GM23338 (cell line): ENCODE results near the gene HTT. TPM values are rescaled to one million over a fixed set of nuclear protein-coding genes. Genes with fewer than 3 reads are reported as not detected.

ENCODE experiments used
- ATAC-seq: fragments of 200-7000 bp; cut with Tn5 transposase; 3 replicates; pipeline ENCODE4 v1.9.1; 2020
- DNase-seq: peaks from one replicate; pipeline ENCODE4 v3.0.0-alpha.2; 2015; ENCODE audit warnings: low spot score
- H2AFZ ChIP-seq: fragments of 200-600 bp; sonication (generic); 2 replicates; pipeline ENCODE4 v1.8.0; 2016; ENCODE audit warnings: antibody characterized with exemption, mild to moderate bottlenecking, moderate library complexity
- H3F3A ChIP-seq: fragments of 200-600 bp; sonication (generic); replicated peaks from 2 replicates; pipeline ENCODE4 v1.8.0; 2017; ENCODE audit warnings: antibody characterized with exemption, mixed run types, low read depth
- H3K27ac ChIP-seq: fragments of 200-600 bp; sonication (generic); 2 replicates; pipeline ENCODE4 v1.6.1; 2016; ENCODE audit warnings: low read depth
- H3K27me3 ChIP-seq: fragments of 200-600 bp; sonication (generic); 2 replicates; pipeline ENCODE4 v1.8.0; 2016; ENCODE audit warnings: mild to moderate bottlenecking, mixed run types, moderate library complexity; ENCODE audit not compliant: insufficient read depth
- H3K36me3 ChIP-seq: fragments of 200-600 bp; sonication (generic); 2 replicates; pipeline ENCODE4 v1.8.0; 2016; ENCODE audit warnings: mild to moderate bottlenecking; ENCODE audit not compliant: insufficient read depth
- H3K4me1 ChIP-seq: fragments of 200-600 bp; sonication (generic); 2 replicates; pipeline ENCODE4 v1.8.0; 2016; ENCODE audit warnings: mild to moderate bottlenecking, moderate library complexity; ENCODE audit not compliant: insufficient read depth
- H3K4me2 ChIP-seq: fragments of 200-600 bp; sonication (generic); 2 replicates; pipeline ENCODE4 v1.7.1; 2017; ENCODE audit warnings: mixed run types
- H3K4me3 ChIP-seq: fragments of 200-600 bp; sonication (generic); 2 replicates; pipeline ENCODE4 v1.6.1; 2016; ENCODE audit warnings: mixed run types
- H3K79me2 ChIP-seq: fragments of 200-600 bp; sonication (generic); replicated peaks from 2 replicates; pipeline ENCODE4 v1.8.0; 2017; ENCODE audit warnings: mild to moderate bottlenecking; ENCODE audit not compliant: insufficient read depth
- H3K9me2 ChIP-seq: fragments of 200-600 bp; sonication (generic); 2 replicates; pipeline ENCODE4 v1.8.0; 2017; ENCODE audit not compliant: insufficient read depth
- H4K20me1 ChIP-seq: fragments of 200-600 bp; sonication (generic); replicated peaks from 2 replicates; pipeline ENCODE4 v1.8.0; 2017; ENCODE audit warnings: mild to moderate bottlenecking; ENCODE audit not compliant: insufficient read depth
- H3K27ac Mint-ChIP-seq: 2 replicates; pipeline ENCODE4 v1.8.0; 2020; ENCODE audit warnings: inconsistent platforms, mild to moderate bottlenecking, moderate library complexity, mixed read lengths
- H3K27me3 Mint-ChIP-seq: 3 replicates; pipeline ENCODE4 v1.8.0; 2022; ENCODE audit warnings: low read depth, mild to moderate bottlenecking, moderate library complexity, mixed read lengths, inconsistent platforms; ENCODE audit not compliant: insufficient read depth, poor library complexity
- H3K36me3 Mint-ChIP-seq: 3 replicates; pipeline ENCODE4 v1.8.0; 2021; ENCODE audit warnings: low read depth, mild to moderate bottlenecking, inconsistent platforms, moderate library complexity, mixed read lengths
- H3K4me1 Mint-ChIP-seq: 3 replicates; pipeline ENCODE4 v1.8.0; 2020; ENCODE audit warnings: mild to moderate bottlenecking, inconsistent platforms, mixed read lengths
- H3K4me3 Mint-ChIP-seq: 3 replicates; pipeline ENCODE4 v1.8.0; 2021; ENCODE audit warnings: moderate library complexity, mild to moderate bottlenecking, inconsistent platforms, mixed read lengths
- H3K9me3 Mint-ChIP-seq: 3 replicates; pipeline ENCODE4 v1.8.0; 2020; ENCODE audit warnings: moderate library complexity, mild to moderate bottlenecking, inconsistent platforms, mixed read lengths
- EZH2 ChIP-seq: fragments of 200-600 bp; sonication (generic); IDR thresholded peaks from one replicate; pipeline ENCODE4 v1.8.0; 2017; ENCODE audit warnings: antibody characterized with exemption, mild to moderate bottlenecking, low read depth; ENCODE audit not compliant: unreplicated experiment
- EZH2phosphoT487 ChIP-seq: fragments of 200-600 bp; sonication (generic); IDR thresholded peaks from one replicate; pipeline ENCODE4 v1.8.1; 2018; ENCODE audit warnings: antibody characterized with exemption; ENCODE audit not compliant: unreplicated experiment
- POLR2AphosphoS5 ChIP-seq: IDR thresholded peaks from 2 replicates; pipeline ENCODE4 v1.6.1; 2016; ENCODE audit warnings: antibody characterized with exemption, low read depth
- polyA plus RNA-seq: library from polyadenylated mRNA; unstranded; fragments of >200 nt; fragmentation: Nextera tagmentation; extraction: Ambion mirVana; gene quantifications from 2 replicates; pipeline ENCODE4 v1.2.1, GENCODE V29; 2016
- total RNA-seq: library from RNA; depleted of rRNA; stranded (reverse); fragments of >200 nt; shearing (Covaris generic); gene quantifications from 2 replicates; pipeline ENCODE4 v1.2.3, GENCODE V29; 2014
- TF ChIP-seq, protein P1 (sequence below): fragments of 250-450 bp; sonication (Bioruptor Pico); IDR thresholded peaks from 2 replicates; pipeline ENCODE4 v1.5.0; 2020; ENCODE audit warnings: mild to moderate bottlenecking, moderate library complexity
- TF ChIP-seq, protein P2 (sequence below), 2 experiments: fragments of 200-600 bp in 1 of 2; sonication (generic) in 1 of 2; conservative IDR thresholded peaks; 2 replicates each; pipeline versions ENCODE4 v1.5.1 to v1.6.1; 2016 to 2017; ENCODE audit warnings: antibody characterized with exemption in 2 of 2, low read depth in 2 of 2, mild to moderate bottlenecking in 2 of 2, moderate library complexity in 1 of 2
- TF ChIP-seq, protein P3 (sequence below): IDR thresholded peaks from one replicate; pipeline ENCODE4 v1.6.1; 2018; ENCODE audit warnings: antibody characterized with exemption; ENCODE audit not compliant: unreplicated experiment

The HTT gene
- total and polyA plus RNA-seq, 2 experiments from 2014 or later = 26.6 to 67.7 TPM

DNA sequence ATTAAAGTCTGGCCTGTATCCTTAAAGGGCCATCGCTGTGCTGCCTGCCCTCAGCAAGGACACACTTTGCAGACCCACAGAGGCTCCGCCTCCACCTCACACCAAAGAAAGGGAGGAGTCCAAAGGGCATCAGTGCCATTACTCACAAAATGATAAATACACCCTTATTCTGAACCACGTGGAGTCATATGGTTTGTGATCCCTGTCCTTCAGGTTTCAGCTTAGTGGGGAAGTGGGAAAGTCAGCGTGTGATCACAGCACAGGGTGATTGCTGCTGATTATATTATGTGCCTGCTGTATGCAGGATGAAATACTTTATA lies 138.6 kb downstream of the HTT start (continued):
- TF ChIP-seq, protein P1, sequence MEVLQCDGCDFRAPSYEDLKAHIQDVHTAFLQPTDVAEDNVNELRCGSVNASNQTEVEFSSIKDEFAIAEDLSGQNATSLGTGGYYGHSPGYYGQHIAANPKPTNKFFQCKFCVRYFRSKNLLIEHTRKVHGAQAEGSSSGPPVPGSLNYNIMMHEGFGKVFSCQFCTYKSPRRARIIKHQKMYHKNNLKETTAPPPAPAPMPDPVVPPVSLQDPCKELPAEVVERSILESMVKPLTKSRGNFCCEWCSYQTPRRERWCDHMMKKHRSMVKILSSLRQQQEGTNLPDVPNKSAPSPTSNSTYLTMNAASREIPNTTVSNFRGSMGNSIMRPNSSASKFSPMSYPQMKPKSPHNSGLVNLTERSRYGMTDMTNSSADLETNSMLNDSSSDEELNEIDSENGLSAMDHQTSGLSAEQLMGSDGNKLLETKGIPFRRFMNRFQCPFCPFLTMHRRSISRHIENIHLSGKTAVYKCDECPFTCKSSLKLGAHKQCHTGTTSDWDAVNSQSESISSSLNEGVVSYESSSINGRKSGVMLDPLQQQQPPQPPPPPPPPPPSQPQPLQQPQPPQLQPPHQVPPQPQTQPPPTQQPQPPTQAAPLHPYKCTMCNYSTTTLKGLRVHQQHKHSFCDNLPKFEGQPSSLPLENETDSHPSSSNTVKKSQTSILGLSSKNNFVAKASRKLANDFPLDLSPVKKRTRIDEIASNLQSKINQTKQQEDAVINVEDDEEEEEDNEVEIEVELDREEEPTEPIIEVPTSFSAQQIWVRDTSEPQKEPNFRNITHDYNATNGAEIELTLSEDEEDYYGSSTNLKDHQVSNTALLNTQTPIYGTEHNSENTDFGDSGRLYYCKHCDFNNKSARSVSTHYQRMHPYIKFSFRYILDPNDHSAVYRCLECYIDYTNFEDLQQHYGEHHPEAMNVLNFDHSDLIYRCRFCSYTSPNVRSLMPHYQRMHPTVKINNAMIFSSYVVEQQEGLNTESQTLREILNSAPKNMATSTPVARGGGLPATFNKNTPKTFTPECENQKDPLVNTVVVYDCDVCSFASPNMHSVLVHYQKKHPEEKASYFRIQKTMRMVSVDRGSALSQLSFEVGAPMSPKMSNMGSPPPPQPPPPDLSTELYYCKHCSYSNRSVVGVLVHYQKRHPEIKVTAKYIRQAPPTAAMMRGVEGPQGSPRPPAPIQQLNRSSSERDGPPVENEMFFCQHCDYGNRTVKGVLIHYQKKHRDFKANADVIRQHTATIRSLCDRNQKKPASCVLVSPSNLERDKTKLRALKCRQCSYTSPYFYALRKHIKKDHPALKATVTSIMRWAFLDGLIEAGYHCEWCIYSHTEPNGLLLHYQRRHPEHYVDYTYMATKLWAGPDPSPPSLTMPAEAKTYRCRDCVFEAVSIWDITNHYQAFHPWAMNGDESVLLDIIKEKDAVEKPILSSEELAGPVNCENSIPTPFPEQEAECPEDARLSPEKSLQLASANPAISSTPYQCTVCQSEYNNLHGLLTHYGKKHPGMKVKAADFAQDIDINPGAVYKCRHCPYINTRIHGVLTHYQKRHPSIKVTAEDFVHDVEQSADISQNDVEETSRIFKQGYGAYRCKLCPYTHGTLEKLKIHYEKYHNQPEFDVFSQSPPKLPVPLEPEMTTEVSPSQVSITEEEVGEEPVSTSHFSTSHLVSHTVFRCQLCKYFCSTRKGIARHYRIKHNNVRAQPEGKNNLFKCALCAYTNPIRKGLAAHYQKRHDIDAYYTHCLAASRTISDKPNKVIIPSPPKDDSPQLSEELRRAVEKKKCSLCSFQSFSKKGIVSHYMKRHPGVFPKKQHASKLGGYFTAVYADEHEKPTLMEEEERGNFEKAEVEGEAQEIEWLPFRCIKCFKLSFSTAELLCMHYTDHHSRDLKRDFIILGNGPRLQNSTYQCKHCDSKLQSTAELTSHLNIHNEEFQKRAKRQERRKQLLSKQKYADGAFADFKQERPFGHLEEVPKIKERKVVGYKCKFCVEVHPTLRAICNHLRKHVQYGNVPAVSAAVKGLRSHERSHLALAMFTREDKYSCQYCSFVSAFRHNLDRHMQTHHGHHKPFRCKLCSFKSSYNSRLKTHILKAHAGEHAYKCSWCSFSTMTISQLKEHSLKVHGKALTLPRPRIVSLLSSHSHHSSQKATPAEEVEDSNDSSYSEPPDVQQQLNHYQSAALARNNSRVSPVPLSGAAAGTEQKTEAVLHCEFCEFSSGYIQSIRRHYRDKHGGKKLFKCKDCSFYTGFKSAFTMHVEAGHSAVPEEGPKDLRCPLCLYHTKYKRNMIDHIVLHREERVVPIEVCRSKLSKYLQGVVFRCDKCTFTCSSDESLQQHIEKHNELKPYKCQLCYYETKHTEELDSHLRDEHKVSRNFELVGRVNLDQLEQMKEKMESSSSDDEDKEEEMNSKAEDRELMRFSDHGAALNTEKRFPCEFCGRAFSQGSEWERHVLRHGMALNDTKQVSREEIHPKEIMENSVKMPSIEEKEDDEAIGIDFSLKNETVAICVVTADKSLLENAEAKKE (CRISPR knock-in tag) = no peak
- no peak for TF ChIP-seq EZH2phosphoT487
- TF ChIP-seq EZH2 = no peak
- TF ChIP-seq, protein P2, sequence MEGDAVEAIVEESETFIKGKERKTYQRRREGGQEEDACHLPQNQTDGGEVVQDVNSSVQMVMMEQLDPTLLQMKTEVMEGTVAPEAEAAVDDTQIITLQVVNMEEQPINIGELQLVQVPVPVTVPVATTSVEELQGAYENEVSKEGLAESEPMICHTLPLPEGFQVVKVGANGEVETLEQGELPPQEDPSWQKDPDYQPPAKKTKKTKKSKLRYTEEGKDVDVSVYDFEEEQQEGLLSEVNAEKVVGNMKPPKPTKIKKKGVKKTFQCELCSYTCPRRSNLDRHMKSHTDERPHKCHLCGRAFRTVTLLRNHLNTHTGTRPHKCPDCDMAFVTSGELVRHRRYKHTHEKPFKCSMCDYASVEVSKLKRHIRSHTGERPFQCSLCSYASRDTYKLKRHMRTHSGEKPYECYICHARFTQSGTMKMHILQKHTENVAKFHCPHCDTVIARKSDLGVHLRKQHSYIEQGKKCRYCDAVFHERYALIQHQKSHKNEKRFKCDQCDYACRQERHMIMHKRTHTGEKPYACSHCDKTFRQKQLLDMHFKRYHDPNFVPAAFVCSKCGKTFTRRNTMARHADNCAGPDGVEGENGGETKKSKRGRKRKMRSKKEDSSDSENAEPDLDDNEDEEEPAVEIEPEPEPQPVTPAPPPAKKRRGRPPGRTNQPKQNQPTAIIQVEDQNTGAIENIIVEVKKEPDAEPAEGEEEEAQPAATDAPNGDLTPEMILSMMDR (conservative IDR thresholded peaks at IDR 0.05; ENCODE audit: low read depth in 2 of 2) = no peak
- TF ChIP-seq POLR2AphosphoS5 = no peak

DNA sequence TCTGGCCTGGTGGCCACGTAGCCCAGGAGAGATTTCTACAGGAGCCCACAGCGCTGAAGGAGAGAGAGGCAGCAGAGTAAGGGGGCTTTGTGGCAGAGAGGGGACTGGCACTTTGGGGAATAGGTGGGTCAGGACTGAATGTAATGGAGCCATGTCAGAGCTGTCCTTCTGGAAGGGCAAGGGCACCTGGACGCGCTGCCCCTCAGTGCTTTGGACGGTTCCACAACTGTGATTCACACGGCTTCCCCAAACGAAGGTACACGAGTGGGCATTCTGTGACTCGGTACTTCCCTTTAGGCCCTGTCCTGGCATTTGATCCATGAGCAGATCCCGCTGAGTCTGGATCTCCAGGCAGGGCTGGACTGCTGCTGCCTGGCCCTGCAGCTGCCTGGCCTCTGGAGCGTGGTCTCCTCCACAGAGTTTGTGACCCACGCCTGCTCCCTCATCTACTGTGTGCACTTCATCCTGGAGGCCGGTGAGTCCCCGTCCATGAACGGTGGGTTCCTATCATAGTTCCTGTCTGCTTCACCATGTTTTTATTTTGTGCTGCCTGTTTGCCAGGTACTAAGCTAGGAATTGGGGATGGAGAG lies 139.3 kb downstream of the HTT start:
- Histone ChIP-seq H3K4me1 (no peaks in the 10 kb centered on the region), H3K27me3 (no peaks in the 10 kb centered on the region), H3K4me3 (no peak overlapping the region), H4K20me1 (no peaks in the 10 kb centered on the region; the same call in none of the 2 replicates), H3K79me2 (no peaks in the 10 kb centered on the region), H2AFZ (no peak overlapping the region), H3K9me2 (no peaks in the 10 kb centered on the region), H3F3A (no peaks in the 10 kb centered on the region), H3K4me2 (no peak overlapping the region), H3K36me3 (peaks cover 31% of the 10 kb centered on the region), H3K27ac (no peak overlapping the region)
- Mint-ChIP-seq H3K4me1 (no peaks in the 10 kb centered on the region), H3K27ac (no peak overlapping the region), H3K36me3 (peaks cover 76% of the 10 kb centered on the region), H3K27me3 (peaks cover 1% of the 10 kb centered on the region), H3K4me3 (no peak overlapping the region), H3K9me3 (no peaks in the 10 kb centered on the region)
- no peak for DNase-seq
- ATAC-seq = no peak
- no peak for TF ChIP-seq EZH2phosphoT487
- TF ChIP-seq, protein P3, sequence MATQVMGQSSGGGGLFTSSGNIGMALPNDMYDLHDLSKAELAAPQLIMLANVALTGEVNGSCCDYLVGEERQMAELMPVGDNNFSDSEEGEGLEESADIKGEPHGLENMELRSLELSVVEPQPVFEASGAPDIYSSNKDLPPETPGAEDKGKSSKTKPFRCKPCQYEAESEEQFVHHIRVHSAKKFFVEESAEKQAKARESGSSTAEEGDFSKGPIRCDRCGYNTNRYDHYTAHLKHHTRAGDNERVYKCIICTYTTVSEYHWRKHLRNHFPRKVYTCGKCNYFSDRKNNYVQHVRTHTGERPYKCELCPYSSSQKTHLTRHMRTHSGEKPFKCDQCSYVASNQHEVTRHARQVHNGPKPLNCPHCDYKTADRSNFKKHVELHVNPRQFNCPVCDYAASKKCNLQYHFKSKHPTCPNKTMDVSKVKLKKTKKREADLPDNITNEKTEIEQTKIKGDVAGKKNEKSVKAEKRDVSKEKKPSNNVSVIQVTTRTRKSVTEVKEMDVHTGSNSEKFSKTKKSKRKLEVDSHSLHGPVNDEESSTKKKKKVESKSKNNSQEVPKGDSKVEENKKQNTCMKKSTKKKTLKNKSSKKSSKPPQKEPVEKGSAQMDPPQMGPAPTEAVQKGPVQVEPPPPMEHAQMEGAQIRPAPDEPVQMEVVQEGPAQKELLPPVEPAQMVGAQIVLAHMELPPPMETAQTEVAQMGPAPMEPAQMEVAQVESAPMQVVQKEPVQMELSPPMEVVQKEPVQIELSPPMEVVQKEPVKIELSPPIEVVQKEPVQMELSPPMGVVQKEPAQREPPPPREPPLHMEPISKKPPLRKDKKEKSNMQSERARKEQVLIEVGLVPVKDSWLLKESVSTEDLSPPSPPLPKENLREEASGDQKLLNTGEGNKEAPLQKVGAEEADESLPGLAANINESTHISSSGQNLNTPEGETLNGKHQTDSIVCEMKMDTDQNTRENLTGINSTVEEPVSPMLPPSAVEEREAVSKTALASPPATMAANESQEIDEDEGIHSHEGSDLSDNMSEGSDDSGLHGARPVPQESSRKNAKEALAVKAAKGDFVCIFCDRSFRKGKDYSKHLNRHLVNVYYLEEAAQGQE = no peak
